ENCODE data around the gene DNAI2. TPM values are rescaled to one million over a fixed set of nuclear protein-coding genes. Genes with fewer than 3 reads are reported as not detected.

The DNAI2 gene
- total and polyA plus RNA-seq, 9 of the 15 experiments (the other 6 are each of a cell fraction or from before 2014, with no cell fraction given) = not detected

GRCh38 chr17:74332763-74333283, 58.8 kb downstream of the DNAI2 start (continued):
- no peak for TF ChIP-seq ZNF24 (IDR thresholded peaks at IDR 0.05)
- TF ChIP-seq DMBX1 (CRISPR knock-in tag; IDR thresholded peaks at IDR 0.05; ENCODE audit: borderline replicate concordance) = peak; percentile 90; the same call in 1 of the 2 replicates
- no peak for TF ChIP-seq YBX1 (IDR thresholded peaks at IDR 0.05)
- no peak for TF ChIP-seq NELFE (IDR thresholded peaks at IDR 0.05; ENCODE audit: insufficient read depth, insufficient read length)
- no peak for TF ChIP-seq BRF1 (IDR thresholded peaks at IDR 0.05; ENCODE audit: borderline replicate concordance, extremely low read depth, insufficient read length)
- TF ChIP-seq EGR1 (conservative IDR thresholded peaks at IDR 0.05) = no peak
- TF ChIP-seq CREM (IDR thresholded peaks at IDR 0.05; ENCODE audit: low read depth) = peak; percentile 70
- TF ChIP-seq CHD4 (IDR thresholded peaks at IDR 0.05; ENCODE audit: insufficient read depth, insufficient replicate concordance, low read depth, low read length, poor library complexity, severe bottlenecking) = no peak
- no peak for TF ChIP-seq GTF2B (IDR thresholded peaks at IDR 0.05; ENCODE audit: extremely low read depth, insufficient read length)
- no peak for TF ChIP-seq THAP7 (CRISPR knock-in tag; IDR thresholded peaks at IDR 0.05)
- TF ChIP-seq, protein P1, sequence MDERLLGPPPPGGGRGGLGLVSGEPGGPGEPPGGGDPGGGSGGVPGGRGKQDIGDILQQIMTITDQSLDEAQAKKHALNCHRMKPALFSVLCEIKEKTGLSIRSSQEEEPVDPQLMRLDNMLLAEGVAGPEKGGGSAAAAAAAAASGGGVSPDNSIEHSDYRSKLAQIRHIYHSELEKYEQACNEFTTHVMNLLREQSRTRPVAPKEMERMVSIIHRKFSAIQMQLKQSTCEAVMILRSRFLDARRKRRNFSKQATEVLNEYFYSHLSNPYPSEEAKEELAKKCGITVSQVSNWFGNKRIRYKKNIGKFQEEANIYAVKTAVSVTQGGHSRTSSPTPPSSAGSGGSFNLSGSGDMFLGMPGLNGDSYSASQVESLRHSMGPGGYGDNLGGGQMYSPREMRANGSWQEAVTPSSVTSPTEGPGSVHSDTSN (CRISPR knock-in tag; IDR thresholded peaks at IDR 0.05; ENCODE audit: low read depth) = no peak
- TF ChIP-seq, protein P1 (tag; conservative IDR thresholded peaks at IDR 0.05; ENCODE audit: low read depth) = peak; percentile 79
- no peak for TF ChIP-seq ATF1 (CRISPR knock-in tag; IDR thresholded peaks at IDR 0.05)
- no peak; the same call in 1 of the 2 replicates for TF ChIP-seq ATF1 (tag; IDR thresholded peaks at IDR 0.05)
- TF ChIP-seq USF1 (CRISPR knock-in tag; IDR thresholded peaks at IDR 0.05) = 0 out of 2 replicates have a peak, but pooled peaks have one; percentile 7
- TF ChIP-seq, protein P2, sequence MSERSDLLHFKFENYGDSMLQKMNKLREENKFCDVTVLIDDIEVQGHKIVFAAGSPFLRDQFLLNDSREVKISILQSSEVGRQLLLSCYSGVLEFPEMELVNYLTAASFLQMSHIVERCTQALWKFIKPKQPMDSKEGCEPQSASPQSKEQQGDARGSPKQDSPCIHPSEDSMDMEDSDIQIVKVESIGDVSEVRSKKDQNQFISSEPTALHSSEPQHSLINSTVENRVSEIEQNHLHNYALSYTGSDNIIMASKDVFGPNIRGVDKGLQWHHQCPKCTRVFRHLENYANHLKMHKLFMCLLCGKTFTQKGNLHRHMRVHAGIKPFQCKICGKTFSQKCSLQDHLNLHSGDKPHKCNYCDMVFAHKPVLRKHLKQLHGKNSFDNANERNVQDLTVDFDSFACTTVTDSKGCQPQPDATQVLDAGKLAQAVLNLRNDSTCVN (CRISPR knock-in tag; IDR thresholded peaks at IDR 0.05) = no peak
- TF ChIP-seq ETS2 (tag; IDR thresholded peaks at IDR 0.05; ENCODE audit: borderline replicate concordance, poor library complexity, severe bottlenecking) = no peak
- TF ChIP-seq PYGO2 (tag; IDR thresholded peaks at IDR 0.05) = no peak
- TF ChIP-seq HLTF (IDR thresholded peaks at IDR 0.05) = no peak
- no peak for TF ChIP-seq ZNF41 (CRISPR knock-in tag; conservative IDR thresholded peaks at IDR 0.05)
- no peak for TF ChIP-seq GTF2E2 (tag; IDR thresholded peaks at IDR 0.05)
- TF ChIP-seq ZC3H11A (IDR thresholded peaks at IDR 0.05; ENCODE audit: low read depth, low read length) = no peak
- TF ChIP-seq ID3 (CRISPR knock-in tag; IDR thresholded peaks at IDR 0.05) = no peak
- TF ChIP-seq ID3 (tag; IDR thresholded peaks at IDR 0.05) = no peak
- TF ChIP-seq ZNF133 (CRISPR knock-in tag; IDR thresholded peaks at IDR 0.05) = no peak

Data from K562 (cell line).